Measurements from ENCODE around the gene DPP6.

DNA sequence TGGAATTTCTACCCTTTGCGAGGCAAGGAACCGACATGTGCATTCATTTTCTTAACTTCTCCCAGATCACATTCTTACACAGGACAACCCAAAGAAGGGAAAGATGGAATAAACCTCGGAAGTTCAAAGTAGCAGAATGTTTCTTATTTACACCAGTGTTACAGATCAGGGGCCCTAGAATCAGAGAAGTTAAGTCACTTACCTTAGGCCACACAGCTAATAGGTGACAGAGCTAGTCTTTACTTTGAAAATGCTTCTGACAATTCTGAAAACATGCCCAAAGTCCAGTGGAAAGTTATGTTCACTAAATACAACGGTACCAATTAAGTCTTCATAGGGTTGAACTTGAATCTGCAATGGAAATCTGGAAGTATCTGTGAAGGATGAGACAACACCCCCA, 437.7 kb downstream of the DPP6 start:
- TF ChIP-seq, protein P1, sequence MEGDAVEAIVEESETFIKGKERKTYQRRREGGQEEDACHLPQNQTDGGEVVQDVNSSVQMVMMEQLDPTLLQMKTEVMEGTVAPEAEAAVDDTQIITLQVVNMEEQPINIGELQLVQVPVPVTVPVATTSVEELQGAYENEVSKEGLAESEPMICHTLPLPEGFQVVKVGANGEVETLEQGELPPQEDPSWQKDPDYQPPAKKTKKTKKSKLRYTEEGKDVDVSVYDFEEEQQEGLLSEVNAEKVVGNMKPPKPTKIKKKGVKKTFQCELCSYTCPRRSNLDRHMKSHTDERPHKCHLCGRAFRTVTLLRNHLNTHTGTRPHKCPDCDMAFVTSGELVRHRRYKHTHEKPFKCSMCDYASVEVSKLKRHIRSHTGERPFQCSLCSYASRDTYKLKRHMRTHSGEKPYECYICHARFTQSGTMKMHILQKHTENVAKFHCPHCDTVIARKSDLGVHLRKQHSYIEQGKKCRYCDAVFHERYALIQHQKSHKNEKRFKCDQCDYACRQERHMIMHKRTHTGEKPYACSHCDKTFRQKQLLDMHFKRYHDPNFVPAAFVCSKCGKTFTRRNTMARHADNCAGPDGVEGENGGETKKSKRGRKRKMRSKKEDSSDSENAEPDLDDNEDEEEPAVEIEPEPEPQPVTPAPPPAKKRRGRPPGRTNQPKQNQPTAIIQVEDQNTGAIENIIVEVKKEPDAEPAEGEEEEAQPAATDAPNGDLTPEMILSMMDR (IDR thresholded peaks at IDR 0.05; ENCODE audit: low read depth, low read length) = no peak
- TF ChIP-seq POLR2A (IDR thresholded peaks at IDR 0.05; ENCODE audit: extremely low read depth, insufficient read length) = no peak
